ENCODE measurements around the gene SDR9C7.
"Not testable (repeated sequence)": the region's sequence is repeated elsewhere in the genome, so short reads cannot be mapped to it uniquely, and the experiment has no call there.

GRCh38 chr12:56901313-56901712 is 32.9 kb downstream of the SDR9C7 start:
- TF ChIP-seq CTCF, EP300, POLR2A, POLR2AphosphoS5 (IDR thresholded peaks at IDR 0.05): not testable (repeated sequence)
